ENCODE measurements around the gene TMEM62.

- TF ChIP-seq CTCF (IDR thresholded peaks at IDR 0.05) (no peak), EP300 (IDR thresholded peaks at IDR 0.05) (no peak), POLR2A (IDR thresholded peaks at IDR 0.05) (no peak), POLR2AphosphoS5 (IDR thresholded peaks at IDR 0.05) (no peak)
Observed at GRCh38 chr15:43146184-43146583, 12.8 kb downstream of the TMEM62 start.
